Measurements from ENCODE around the gene ANGPT4.

ANGPT4 gene

GRCh38 chr20:916125-916799, at the start of gene ANGPT4:
Gene ANGPT4, minus strand, starts transcription at chr20:916334. Its CDS starts 120 bp downstream, at chr20:916214.
- no peak for DNase-seq (ENCODE audit: low read depth)

- no peak for DNase-seq (ENCODE audit: low read depth)
Measured at GRCh38 chr20:963795-964194, 47.7 kb upstream of the ANGPT4 start.

- DNase-seq (ENCODE audit: low read depth), result no peak
Measured at GRCh38 chr20:962683-963082, 46.5 kb upstream of the ANGPT4 start.

- no peak for DNase-seq (ENCODE audit: low read depth)
Measured at GRCh38 chr20:962223-962622, 46.1 kb upstream of the ANGPT4 start.

- no peak for DNase-seq (ENCODE audit: low read depth)
Measured at GRCh38 chr20:961768-962167, 45.6 kb upstream of the ANGPT4 start.

GRCh38 chr20:959996-960615, 44.0 kb upstream of the ANGPT4 start:
- no peak for DNase-seq (ENCODE audit: low read depth)

- no peak for DNase-seq (ENCODE audit: low read depth)
Measured at GRCh38 chr20:958936-959815, 43.0 kb upstream of the ANGPT4 start.

GRCh38 chr20:957544-957943, 41.4 kb upstream of the ANGPT4 start:
- DNase-seq (ENCODE audit: low read depth), result no peak

- peak; percentile 35 for DNase-seq (ENCODE audit: low read depth)
Measured at GRCh38 chr20:956330-956951, 40.3 kb upstream of the ANGPT4 start.

- DNase-seq (ENCODE audit: low read depth), result no peak
Measured at GRCh38 chr20:955656-956055, 39.5 kb upstream of the ANGPT4 start.

- DNase-seq (ENCODE audit: low read depth), result no peak
Measured at GRCh38 chr20:955111-955510, 39.0 kb upstream of the ANGPT4 start.

GRCh38 chr20:953742-954141, 37.6 kb upstream of the ANGPT4 start:
- DNase-seq (ENCODE audit: low read depth), result no peak

- no peak for DNase-seq (ENCODE audit: low read depth)
Measured at GRCh38 chr20:952196-952795, 36.2 kb upstream of the ANGPT4 start.

- no peak for DNase-seq (ENCODE audit: low read depth)
Measured at GRCh38 chr20:951384-952169, 35.4 kb upstream of the ANGPT4 start.

- no peak for DNase-seq (ENCODE audit: low read depth)
Measured at GRCh38 chr20:949717-950116, 33.6 kb upstream of the ANGPT4 start.

- no peak for DNase-seq (ENCODE audit: low read depth)
Measured at GRCh38 chr20:946826-947225, 30.7 kb upstream of the ANGPT4 start.

GRCh38 chr20:945841-946240, 29.7 kb upstream of the ANGPT4 start:
- DNase-seq (ENCODE audit: low read depth), result no peak

GRCh38 chr20:944774-945410, 28.8 kb upstream of the ANGPT4 start:
- DNase-seq (ENCODE audit: low read depth), result no peak

- no peak for DNase-seq (ENCODE audit: low read depth)
Measured at GRCh38 chr20:944148-944547, 28.0 kb upstream of the ANGPT4 start.

- no peak for DNase-seq (ENCODE audit: low read depth)
Measured at GRCh38 chr20:942611-943010, 26.5 kb upstream of the ANGPT4 start.

- DNase-seq (ENCODE audit: low read depth), result no peak
Measured at GRCh38 chr20:940926-941325, 24.8 kb upstream of the ANGPT4 start.

All from amniotic epithelial cell (primary cell).